HG03439 (cell line): ENCODE data around the gene ABLIM1.
A peak's percentile ranks its signal among the peaks of the same experiment; 100 is the strongest.

Source experiments
- ATAC-seq: cut with Tn5 transposase; IDR thresholded peaks from one replicate; pipeline ENCODE4 v1.9.1; 2021; ENCODE audit warnings: mild to moderate bottlenecking, moderate library complexity; ENCODE audit not compliant: unreplicated experiment

Gene ABLIM1

DNA sequence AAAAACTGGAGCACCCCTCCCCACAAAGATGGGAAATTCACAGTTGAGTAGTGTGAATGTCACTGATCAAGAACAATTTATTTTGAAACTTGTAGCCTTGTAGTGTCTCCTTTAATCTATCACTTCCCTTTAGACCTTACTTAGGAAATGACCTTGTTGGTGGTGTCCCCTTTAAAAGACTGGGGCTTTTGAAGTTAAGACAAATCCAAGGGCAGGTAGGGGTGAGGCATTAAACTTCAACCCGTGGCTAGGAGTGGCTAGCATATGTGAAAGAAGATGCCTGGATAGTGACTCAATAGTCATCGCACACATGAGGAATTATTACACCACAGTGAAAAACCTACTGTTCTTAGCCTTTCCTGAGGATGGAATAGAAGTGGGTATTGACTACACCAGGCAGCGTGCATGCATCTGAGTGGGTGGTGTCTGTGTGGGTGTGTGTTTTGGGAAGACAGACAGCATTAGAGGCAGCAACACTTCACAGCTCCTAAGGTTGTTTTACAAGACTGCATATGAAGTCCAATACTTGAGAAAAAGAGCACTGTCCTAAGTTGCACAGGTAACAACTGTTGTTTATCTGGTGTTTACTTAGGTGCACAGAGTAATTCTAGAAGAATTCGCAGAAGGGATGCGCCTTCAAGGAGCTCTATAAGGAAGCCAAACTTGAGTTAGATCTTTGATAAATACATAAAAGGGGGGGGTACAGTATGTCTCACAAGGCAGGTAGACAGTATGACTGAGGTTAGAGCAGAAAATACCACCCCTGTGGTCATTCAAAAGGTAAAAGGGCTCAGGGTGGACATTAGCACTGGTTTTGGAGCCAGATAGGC lies 32.9 kb downstream of the ABLIM1 start:
- no peak for ATAC-seq

DNA sequence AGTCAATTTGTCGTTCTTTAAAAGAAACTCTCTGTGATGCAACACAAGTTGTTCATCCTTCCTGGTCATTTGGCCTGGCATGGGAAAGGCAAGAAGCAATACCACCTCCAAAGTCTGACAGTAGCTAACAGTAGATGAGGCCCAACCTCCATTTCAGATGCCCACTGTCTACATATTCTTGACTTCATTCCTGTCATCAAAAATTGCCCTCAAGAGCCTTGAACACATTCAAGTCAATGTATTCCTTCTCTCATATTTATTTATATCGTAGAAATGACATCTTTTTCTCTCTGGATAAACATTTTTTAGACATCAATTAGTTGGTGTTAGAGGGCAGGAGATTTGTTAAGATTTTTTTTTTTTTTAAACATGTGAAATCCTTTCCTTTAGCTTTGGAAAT lies 33.7 kb downstream of the ABLIM1 start:
- no peak for ATAC-seq

GRCh38 chr10:114623661-114624294 lies 34.3 kb downstream of the ABLIM1 start:
- ATAC-seq = no peak

- ATAC-seq = no peak
Observed at GRCh38 chr10:114623155-114623554, 34.9 kb downstream of the ABLIM1 start.

- ATAC-seq = no peak
Observed at GRCh38 chr10:114618722-114619121, 39.4 kb downstream of the ABLIM1 start.

DNA sequence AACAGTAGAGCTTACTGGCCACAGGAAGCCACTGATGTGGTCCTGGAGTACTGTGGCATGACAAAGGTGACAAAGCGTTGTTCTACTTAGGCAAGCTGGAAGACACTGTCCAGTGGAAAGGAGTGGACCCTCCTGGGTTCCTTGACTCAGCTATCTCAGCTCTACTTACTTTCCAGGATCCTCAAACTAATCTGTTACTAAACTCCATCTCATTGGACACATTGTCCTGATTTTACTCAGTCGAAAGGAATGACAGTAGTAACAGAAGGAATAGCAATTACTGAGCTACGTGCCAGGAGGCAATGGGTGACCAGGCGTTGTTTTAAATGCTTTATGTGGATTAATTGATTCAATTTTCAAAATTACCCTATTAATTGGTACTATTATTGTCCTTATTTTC lies 41.6 kb downstream of the ABLIM1 start:
- ATAC-seq = no peak

- ATAC-seq = no peak
Observed at GRCh38 chr10:114616103-114616502, 42.0 kb downstream of the ABLIM1 start.

GRCh38 chr10:114615600-114616007 lies 42.5 kb downstream of the ABLIM1 start:
- peak; percentile 90 for ATAC-seq

DNA sequence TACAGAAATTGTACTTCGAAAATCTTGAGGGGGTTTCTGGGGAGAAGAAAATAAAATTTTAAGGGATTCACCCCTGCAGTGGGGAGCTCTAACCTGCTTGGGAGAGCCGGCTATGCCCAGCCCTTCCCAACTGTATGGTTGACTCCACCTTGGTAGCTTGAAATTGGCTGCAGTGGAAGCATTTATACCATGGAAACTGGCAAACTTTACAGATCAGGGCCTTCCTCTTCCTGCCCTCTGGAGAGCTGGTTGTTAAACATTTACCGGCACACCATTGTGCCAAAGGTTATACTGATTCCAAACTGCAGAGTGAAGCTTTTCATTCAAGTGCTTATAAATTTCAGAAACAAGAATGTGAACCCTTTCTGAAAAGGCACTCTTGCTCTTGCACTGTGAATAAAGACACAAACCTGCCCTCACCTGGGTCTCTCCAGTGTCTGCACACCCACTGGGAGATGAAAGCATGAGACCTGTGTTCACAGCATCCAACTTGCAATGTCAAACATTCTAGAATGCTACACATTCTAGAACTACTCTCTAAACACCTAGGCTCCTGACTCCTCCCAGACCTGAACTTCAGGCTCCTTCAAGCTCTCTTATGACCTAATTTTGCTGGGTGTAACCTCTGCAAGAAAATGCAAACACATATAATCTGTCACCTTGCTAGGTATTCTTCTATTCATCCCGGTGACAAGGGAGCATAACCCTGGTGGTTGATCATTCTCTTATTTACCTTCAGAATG lies 44.7 kb downstream of the ABLIM1 start:
- no peak for ATAC-seq

- no peak for ATAC-seq
Observed at GRCh38 chr10:114611617-114612016, 46.5 kb downstream of the ABLIM1 start.

- no peak for ATAC-seq
Observed at GRCh38 chr10:114609518-114610426, 48.3 kb downstream of the ABLIM1 start.

DNA sequence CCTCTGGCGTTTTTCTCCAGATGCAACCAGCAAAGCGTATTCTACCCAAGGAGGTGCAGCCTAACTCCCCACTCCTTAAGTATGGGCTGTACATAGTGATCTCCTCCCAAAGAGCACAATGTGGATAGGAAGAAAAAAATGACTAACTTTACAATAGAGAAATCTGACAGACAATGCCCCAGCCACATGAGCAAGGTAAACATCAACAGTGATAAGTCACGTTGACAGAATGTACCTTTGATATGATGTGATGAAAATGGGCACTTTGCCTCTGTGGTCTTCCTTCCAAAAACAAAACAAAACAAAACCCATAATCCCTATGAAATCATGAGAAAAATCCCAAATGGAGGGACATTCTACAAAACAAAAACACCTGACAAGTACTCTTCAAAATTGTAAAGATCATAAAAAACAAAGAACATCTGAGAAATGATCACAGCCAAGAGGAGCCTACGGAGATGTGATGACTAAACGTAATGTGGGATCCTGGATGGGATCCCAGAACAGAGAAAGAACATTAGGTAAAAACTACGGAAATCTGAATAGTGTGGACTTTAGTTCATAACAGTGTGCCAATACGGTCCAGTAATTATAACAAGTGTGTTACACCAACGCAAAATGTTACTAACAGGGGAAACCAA lies 50.6 kb downstream of the ABLIM1 start:
- ATAC-seq = no peak

DNA sequence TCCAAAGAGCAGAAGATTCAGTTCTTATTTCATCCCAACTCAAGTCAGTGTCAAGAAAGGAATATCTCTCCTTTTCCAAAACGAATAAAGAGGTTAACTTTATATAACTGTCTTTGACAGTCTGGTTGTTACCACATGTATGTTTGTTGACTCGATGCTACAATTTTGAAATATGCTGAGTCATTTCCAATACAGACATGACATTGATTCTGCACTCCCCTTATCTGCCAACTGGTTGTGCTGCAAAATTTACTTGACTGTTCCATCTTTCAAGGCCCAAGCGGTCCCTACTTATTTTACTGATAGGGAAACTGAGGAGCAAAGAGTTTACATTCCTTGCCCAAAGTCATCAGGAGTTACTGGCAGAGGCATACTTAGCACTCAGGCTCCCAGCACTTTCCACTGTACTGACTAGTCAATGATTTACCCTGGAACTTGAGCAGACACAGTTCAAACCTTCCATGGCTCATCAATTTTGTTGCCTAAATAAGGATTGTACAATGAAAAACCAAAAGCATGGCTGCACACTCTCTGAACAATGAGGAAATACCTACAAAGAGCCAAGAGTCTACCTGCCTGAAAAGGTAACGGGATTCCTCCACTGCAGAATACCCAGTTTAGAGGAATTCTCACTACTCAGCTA lies 52.8 kb downstream of the ABLIM1 start:
- ATAC-seq = no peak

- ATAC-seq = no peak
Observed at GRCh38 chr10:114604357-114605130, 53.5 kb downstream of the ABLIM1 start.

DNA sequence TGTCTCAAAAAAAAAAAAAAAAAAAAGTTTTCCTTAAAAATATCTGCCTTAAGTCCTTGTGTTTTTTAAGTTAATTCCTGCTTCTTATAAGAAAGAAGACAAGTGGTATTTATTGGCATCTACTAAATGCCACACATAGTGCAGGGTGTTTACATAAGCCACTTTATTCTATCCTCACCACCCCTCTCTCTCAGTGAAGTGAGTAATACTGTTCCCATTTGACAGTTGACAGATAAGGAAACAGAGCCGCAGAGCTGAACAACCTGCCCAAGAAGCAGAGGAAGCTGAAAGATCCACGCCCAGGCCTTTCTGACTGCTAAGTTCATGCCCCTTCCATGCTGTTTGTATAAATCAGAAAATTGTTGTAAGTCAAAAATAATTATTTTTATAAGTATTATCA lies 54.1 kb downstream of the ABLIM1 start:
- no peak for ATAC-seq

DNA sequence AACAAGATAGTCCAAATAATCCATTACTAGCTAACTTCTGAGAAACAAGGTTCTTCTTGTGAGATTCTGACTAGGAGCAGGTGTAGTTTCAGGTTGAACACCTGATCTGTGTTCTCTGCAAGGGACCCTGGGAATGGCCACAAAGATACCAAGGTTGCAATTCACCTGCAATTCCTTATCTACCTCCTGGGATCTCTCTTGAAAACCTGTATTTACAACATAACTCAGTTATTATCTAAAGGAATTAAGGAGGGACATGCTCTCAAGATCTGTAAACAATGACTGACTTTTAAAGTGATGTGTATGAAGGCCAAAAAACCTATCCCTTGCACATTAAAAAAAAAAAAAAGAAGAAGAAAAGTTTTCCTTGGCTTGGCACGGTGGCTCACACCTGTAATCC lies 54.8 kb downstream of the ABLIM1 start:
- no peak for ATAC-seq

- ATAC-seq = no peak
Observed at GRCh38 chr10:114600057-114600456, 58.0 kb downstream of the ABLIM1 start.

GRCh38 chr10:114596793-114597192 lies 61.3 kb downstream of the ABLIM1 start:
- ATAC-seq = no peak
